ENCODE results near the gene CACNG8. TPM values are rescaled to one million over a fixed set of nuclear protein-coding genes. Genes with fewer than 3 reads are reported as not detected.
A peak's percentile ranks its signal among the peaks of the same experiment; 100 is the strongest.

The CACNG8 gene
- total RNA-seq, 1 experiment from 2014 or later: 17.7 TPM

GRCh38 chr19:53994811-53995210, 32.1 kb downstream of the CACNG8 start:
- Histone ChIP-seq H3K27me3 (ENCODE audit: control insufficient read depth, insufficient read depth, low read length) (no peaks in the 10 kb centered on the region), H3K9me3 (ENCODE audit: control insufficient read depth, insufficient read depth, low read depth, low read length) (no peaks in the 10 kb centered on the region), H3K36me3 (ENCODE audit: control insufficient read depth, insufficient read depth, low read length) (no peaks in the 10 kb centered on the region), H3K4me1 (ENCODE audit: control insufficient read depth, insufficient read depth, low read length) (peaks cover 40% of the 10 kb centered on the region), H3K4me3 (ENCODE audit: low read depth in 2 of 2, low read length in 2 of 2) (no peak overlapping the region), H3K27ac (ENCODE audit: low read length) (peak overlapping the region; percentile 94)
- CTCF ChIA-PET: no interaction called here
- no peak for ATAC-seq
- POLR2A ChIA-PET: interaction anchor here (0.6 kb wide), 1 partner anchor 197 kb away, joined by 4 read pairs; the partner anchor contains the start of gene TSEN34
- BruUV-seq (replicated peaks): no TSS peak
- TF ChIP-seq POLR2AphosphoS5 (IDR thresholded peaks at IDR 0.05; ENCODE audit: low read depth, low read length) (no peak), TCF7L2 (IDR thresholded peaks at IDR 0.05; ENCODE audit: low read depth, low read length) (no peak), SIN3A (IDR thresholded peaks at IDR 0.05; ENCODE audit: borderline replicate concordance, insufficient read depth, low read depth, low read length) (no peak)
- TF ChIP-seq, protein P1, sequence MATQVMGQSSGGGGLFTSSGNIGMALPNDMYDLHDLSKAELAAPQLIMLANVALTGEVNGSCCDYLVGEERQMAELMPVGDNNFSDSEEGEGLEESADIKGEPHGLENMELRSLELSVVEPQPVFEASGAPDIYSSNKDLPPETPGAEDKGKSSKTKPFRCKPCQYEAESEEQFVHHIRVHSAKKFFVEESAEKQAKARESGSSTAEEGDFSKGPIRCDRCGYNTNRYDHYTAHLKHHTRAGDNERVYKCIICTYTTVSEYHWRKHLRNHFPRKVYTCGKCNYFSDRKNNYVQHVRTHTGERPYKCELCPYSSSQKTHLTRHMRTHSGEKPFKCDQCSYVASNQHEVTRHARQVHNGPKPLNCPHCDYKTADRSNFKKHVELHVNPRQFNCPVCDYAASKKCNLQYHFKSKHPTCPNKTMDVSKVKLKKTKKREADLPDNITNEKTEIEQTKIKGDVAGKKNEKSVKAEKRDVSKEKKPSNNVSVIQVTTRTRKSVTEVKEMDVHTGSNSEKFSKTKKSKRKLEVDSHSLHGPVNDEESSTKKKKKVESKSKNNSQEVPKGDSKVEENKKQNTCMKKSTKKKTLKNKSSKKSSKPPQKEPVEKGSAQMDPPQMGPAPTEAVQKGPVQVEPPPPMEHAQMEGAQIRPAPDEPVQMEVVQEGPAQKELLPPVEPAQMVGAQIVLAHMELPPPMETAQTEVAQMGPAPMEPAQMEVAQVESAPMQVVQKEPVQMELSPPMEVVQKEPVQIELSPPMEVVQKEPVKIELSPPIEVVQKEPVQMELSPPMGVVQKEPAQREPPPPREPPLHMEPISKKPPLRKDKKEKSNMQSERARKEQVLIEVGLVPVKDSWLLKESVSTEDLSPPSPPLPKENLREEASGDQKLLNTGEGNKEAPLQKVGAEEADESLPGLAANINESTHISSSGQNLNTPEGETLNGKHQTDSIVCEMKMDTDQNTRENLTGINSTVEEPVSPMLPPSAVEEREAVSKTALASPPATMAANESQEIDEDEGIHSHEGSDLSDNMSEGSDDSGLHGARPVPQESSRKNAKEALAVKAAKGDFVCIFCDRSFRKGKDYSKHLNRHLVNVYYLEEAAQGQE (IDR thresholded peaks at IDR 0.05; ENCODE audit: insufficient read depth in 1 of 2, low read depth in 2 of 2, low read length in 1 of 2): no peak
- TF ChIP-seq, protein P2, sequence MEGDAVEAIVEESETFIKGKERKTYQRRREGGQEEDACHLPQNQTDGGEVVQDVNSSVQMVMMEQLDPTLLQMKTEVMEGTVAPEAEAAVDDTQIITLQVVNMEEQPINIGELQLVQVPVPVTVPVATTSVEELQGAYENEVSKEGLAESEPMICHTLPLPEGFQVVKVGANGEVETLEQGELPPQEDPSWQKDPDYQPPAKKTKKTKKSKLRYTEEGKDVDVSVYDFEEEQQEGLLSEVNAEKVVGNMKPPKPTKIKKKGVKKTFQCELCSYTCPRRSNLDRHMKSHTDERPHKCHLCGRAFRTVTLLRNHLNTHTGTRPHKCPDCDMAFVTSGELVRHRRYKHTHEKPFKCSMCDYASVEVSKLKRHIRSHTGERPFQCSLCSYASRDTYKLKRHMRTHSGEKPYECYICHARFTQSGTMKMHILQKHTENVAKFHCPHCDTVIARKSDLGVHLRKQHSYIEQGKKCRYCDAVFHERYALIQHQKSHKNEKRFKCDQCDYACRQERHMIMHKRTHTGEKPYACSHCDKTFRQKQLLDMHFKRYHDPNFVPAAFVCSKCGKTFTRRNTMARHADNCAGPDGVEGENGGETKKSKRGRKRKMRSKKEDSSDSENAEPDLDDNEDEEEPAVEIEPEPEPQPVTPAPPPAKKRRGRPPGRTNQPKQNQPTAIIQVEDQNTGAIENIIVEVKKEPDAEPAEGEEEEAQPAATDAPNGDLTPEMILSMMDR (IDR thresholded peaks at IDR 0.05): no peak
- no peak for DNase-seq (ENCODE audit: low read depth, low spot score)
- in situ Hi-C loops (cut with HindIII; ENCODE audit: low pct_unique_long_range_greater_than_20kb, low sequenced_read_pairs): no loop called here
- intact Hi-C loops (cut with micrococcal nuclease; ENCODE audit: unreplicated experiment): no loop called here

- CTCF ChIA-PET: no interaction called here
- POLR2A ChIA-PET: interaction anchor here (0.6 kb wide), 2 partner anchors 114 to 373 kb away, joined by 3 to 13 read pairs; no protein-coding TSS in a partner anchor
- H3K4me1 ChIP-seq (ENCODE audit: control insufficient read depth, insufficient read depth, low read length): peaks cover 50% of the 10 kb centered on the region
- H3K27ac ChIP-seq (ENCODE audit: low read length): peak overlapping the region; percentile 94
- no peaks in the 10 kb centered on the region for H3K27me3 ChIP-seq (ENCODE audit: control insufficient read depth, insufficient read depth, low read length)
- no peak for TF ChIP-seq POLR2AphosphoS5 (IDR thresholded peaks at IDR 0.05; ENCODE audit: low read depth, low read length)
- TF ChIP-seq SIN3A (IDR thresholded peaks at IDR 0.05; ENCODE audit: borderline replicate concordance, insufficient read depth, low read depth, low read length): no peak
- TF ChIP-seq, protein P2 (IDR thresholded peaks at IDR 0.05): no peak
- TF ChIP-seq, protein P1 (IDR thresholded peaks at IDR 0.05; ENCODE audit: insufficient read depth in 1 of 2, low read depth in 2 of 2, low read length in 1 of 2): no peak
- TF ChIP-seq TCF7L2 (IDR thresholded peaks at IDR 0.05; ENCODE audit: low read depth, low read length): no peak
- H3K4me3 ChIP-seq (ENCODE audit: low read depth in 2 of 2, low read length in 2 of 2): no peak overlapping the region
- intact Hi-C loops (cut with micrococcal nuclease; ENCODE audit: unreplicated experiment) (no loop called here), in situ Hi-C loops (cut with HindIII; ENCODE audit: low pct_unique_long_range_greater_than_20kb, low sequenced_read_pairs) (no loop called here)
- no peak for DNase-seq (ENCODE audit: low read depth, low spot score)
- BruUV-seq (replicated peaks): no TSS peak
- H3K36me3 ChIP-seq (ENCODE audit: control insufficient read depth, insufficient read depth, low read length): no peaks in the 10 kb centered on the region
- no peak for ATAC-seq
- H3K9me3 ChIP-seq (ENCODE audit: control insufficient read depth, insufficient read depth, low read depth, low read length): no peaks in the 10 kb centered on the region
Observed at GRCh38 chr19:53998223-53998622, 35.5 kb downstream of the CACNG8 start.

Data from Panc1 (cell line).